Fibroblast of skin of left biceps (primary cell): ENCODE measurements around the gene SH3PXD2B.
"Not testable (repeated sequence)": the region's sequence is repeated elsewhere in the genome, so short reads cannot be mapped to it uniquely, and the experiment has no call there.

Experiments used
- DNase-seq, 2 experiments: peaks; one replicate each; pipeline ENCODE4 v3.0.0-alpha.2; 2013; ENCODE audit warnings: low read depth in 2 of 2

Gene SH3PXD2B

DNA sequence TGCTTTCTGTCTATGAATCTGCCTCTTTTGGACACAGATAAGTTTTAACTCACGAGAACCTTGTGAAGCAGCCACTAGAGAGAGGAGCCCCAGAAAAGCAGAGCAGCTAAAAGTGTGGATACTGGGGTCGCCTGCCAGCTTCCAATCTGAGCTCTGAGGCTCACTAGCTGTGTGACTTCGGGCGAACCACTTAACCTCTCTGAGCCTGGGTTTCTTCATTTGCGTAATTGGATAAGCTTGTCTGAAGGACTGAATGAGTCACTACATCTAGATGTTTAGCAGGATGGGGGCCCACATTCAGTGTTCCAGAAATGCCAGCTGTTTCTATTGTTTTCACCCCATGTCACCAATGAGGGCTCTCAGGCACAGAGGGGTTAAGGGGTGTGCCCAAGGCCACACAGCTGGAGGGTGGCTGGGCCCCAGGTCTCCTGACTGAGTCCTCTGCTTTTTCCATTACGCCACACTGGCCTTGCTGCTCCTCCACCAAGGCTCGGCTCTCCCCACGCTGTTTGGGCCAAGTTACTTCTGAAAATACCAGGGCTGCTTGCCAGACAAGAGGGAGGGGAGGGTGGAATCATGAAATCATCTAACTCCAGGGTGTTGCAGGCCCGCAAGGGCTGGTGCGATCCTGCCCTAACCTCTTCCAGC, 36.2 kb downstream of the SH3PXD2B start:
- DNase-seq, result peak; percentile 94

DNA sequence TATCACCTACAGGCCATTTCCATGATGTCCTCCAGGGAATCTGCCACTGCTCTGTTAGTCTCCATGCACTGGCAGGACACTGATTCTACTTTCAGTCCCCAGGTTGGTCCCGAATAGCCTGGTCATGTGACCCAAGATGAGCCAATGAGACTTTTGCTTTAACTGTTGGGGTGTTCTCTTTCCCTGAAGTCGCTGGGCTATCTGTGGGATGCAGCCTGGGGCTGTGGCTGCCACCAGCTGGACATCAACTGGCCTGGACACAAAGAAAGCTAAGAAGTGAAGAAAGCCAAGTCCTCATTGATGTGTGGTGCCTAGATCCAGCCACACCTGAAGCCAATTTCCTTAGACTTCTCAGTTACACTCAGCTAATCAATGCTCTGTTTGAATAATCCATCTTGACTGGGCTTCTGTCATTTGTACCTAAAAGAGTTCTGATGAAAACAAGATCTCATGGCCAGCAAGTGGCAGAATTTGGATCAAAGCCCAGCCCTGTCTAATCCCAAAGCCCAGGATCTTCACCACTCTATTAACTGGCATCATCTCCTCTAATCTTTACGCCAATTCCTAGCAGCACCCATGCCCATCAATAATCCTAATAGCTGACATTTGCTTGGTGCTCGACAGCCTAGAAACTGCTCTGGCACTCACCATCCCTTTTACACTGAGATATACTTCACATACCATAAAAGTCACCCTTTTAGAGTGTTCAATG, 37.0 kb downstream of the SH3PXD2B start:
- no peak for DNase-seq

DNA sequence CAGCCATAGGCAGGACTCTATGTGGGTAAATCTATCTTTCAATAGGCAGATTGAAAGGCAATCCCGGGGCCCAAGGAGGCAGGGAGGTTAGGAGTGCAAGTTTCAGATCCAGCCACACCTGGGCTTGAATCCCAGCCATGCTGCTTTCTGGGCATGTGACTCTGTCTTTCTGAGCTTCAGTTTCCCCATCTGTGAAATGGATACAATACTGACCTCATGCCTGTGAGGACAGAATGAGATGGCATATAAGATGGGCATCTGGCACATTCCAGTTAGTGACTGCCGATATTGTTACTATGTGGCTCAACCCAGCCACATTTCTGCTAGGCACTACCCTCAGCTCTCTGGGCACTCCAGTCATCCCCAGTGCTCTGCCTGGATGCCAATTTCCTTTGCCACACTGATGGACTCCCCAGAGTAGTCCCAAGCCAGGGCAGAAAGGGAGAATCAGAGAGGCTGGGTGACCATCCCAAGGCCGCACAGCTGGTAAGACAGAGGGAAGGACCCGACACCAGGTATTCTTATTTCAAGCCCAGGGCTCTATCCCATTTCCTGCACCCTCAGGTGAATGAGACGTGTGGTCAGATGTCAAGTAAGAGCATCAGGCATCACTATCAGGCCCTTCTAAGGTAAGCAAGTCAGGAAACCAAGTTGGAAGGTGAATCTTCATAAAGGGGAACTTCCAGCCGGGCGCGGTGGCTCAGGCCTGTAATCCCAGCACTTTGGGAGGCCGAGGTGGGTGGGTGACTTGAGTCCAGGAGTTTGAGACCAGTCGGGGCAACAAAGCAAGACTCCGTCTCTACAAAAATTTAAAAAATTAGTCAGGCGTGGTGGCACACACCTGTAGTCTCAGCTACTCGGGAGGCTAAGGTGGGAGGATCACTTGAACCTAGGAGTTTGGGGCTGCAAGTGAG, 38.7 kb downstream of the SH3PXD2B start:
- DNase-seq, result no peak

DNA sequence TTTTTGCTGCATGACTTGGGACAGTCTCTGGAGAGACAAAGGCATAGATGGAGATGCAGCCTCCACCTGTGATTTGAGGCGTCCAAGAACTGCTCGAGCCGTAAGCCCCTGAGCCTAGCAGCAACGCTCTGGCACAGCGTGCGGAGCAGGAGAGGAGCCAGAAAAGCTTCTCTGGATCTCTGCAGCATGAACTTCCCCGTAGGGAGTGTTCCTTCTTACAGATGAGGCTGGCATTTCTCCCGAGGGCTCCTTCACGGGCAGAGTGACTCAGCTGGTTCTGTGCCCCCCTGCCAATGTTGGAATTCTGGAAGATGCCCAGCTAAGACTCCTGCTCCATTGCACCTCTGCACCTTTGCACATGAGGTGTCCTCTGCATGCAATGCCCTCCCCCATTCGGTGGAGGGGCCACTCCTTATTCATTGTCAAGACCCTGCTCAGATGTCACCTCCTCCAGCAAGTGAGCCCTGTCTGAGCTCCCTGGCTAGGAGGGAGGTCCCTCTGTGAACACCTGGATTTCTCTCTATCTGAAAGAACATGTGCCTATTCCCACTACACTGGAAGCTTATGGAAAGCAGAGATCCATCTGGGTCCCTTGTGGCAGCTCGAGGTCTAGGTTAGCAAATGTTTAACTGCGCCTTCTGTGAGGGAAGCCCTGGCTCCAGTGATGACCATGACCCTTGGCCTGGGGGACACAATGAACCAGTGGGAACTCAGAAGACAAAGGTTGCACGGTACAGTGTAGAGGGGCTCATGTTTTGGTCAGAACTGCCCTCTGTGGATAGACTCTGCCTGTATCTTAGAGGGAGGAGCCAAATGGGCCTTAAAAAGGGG, 39.6 kb downstream of the SH3PXD2B start:
- DNase-seq, result no peak

DNA sequence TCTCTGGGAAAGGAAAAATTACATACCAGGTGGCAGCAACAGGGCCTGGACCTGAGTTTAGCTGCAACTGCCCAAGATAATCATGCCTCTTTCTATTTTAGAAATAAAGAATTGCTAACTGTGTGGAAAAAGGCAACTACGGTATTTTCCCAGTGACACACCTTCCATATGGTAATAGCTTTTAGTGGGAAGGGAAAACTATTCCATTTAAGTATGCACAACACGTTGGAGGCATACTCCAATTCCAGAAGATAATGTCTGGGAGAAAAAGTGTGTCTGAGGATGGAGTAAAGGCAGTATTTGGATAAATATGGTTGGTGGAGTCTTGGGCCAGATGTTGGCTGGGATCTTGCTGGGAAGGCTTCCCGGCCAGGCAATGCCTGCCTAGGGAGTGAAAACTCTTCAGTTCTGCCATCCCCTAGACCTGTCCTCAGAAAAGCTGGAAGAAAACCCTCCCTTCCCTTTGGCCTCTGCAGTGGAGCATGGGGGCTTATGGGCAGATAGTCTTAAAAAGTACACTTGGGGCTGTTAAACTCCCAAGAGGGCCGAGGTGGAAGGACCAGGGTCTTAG, 40.6 kb downstream of the SH3PXD2B start:
- no peak for DNase-seq

DNA sequence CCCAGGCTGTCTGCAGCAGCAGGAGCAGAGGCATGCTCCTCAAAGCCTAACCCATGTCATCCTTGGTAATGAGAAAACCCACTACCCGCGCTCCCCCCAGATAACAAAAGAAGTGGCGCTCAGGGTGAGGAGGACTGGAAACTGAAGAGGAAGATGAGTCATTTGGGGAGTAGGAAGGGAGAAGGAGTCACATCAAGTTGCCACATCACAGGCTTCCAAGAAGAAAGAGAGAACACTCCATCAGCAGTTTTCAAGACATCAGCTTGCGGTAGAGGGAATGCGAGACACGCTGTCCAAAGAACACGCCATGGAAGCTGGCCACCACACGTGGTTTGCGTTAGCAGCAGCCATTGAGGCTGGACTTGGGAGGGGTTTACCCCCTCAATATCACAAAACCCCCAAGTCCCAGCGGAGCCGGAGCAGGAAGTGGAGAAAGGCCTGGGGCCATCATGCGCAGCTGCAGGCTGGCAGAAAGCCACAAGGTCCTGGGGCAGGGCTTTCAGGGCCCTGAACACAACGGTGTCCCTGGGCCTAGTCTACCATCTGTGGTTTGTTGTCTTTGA, 41.5 kb downstream of the SH3PXD2B start:
- peak; percentile 98 to 99 for DNase-seq

DNA sequence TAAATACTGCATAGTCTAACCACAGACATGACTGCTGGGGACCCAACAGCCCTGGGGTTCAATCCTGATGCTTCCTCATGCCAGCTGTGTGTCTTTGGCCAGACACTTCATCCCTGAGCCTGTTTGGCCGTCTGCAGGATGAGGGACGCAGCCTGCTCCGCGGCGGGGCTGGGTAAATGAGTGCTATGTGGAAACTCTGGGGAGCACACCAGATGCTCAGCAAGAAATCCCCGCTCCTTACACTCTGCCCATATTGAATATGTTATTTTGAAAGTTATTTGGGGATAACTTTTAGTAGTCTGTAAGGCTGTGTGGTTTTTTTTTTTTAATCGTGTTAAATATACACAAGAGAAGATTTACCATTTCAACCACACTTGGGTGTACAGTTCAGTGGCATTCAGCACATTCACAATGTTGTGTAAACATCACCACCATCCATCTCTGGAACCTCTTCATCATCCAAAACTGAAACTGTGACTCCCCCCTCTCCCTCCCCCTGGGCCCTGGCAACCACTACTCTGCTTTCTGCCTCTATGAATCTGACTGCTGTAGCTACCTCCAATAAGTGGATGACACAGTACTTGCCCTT, 42.7 kb downstream of the SH3PXD2B start:
- DNase-seq, result peak in 1 of 2 experiments; percentile 40

DNA sequence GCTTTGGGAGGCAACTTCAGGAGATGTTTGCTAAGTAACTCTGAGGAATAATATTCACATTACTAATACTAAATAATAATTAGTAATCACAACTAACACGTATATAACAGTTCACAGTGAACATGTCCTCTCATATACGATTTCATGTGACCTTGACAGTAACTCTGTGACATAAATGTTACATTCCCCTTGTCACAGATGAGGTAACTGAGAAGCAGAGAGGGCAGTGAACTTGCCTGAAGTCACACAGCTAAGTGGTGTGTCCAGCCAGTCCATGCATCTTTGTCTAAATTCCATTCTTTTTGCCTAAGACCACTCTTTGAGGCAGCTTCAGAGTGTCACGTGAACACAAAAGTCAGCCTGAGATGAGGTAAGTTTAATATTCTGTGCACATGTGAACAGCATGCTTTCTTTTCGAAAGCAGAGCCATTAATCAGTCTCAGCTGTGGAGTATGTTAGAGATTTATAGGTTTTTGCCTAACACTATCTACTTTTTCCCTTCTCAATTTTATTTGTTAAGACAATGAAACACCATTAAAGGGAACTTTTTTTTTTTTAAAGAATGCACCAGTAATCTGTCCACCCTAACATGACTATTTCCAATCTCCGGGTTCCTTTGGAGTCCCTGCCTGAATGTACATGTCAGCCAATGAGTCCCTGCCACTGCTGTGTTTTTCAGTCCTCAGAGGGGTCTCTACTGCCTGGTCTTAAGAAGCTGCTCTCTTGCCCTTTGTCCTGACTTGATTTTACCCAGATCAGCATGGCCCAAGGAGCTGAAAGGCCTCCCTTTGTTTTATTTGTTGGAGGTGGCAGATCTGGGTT, 43.5 kb downstream of the SH3PXD2B start:
- peak; percentile 76 to 77 for DNase-seq

DNA sequence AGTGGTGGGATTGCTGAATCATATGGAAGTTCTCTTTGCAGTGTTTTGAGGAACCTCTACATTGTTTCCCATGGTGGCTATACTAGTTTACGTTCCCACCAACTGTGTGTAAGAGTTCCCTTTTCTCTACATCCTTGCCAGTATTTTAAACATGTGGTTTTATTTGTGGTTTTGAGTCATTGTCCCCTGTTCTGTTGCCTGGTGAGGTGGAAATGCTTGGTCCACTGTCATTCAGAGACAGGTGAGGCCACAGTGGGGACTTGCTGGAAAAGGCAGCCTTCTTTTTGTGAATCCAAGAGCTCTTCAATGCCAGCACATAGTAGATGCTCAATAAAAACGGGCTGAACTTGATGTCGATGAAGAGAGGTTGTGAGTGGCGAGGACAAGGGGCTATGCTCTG, 44.2 kb downstream of the SH3PXD2B start:
- DNase-seq, result no peak

DNA sequence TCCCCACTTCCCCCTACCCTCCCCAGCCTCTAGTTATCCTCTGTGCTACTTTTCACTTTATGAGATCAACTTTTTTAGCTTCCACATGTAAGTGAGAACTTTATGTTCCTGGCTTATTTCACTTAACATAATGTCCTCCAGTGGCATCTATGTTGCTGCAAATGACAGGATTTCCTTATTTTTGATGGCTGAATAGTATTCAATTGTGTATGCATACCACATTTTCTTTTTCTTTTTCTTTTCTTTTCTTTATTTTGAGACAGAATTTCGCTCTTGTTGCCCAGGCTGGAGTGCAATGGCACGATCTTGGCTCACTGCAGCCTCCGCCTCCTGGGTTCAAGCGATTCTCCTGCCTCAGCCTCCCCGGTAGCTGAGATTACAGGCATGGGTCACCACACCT, 44.8 kb downstream of the SH3PXD2B start:
- DNase-seq, result not testable (repeated sequence)

DNA sequence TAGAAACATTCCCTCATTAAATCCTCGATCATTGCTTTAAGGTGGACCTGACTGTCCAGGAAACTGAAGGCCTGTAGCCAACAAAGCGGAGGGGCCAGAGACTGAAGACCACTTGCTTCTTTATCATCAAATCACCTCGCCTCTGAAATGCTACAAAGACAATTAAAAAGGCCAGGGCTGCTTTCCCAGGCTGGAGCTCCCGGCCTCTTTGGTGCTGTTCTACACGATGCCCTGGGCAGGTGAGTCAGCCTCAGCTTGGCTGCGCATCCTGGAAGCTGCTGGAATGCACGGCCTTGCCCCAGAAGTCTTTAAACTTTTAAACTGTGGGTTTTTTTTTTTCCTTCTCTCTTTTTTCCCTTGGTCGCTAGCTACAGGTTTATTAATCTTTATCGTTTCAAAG, 46.5 kb downstream of the SH3PXD2B start:
- no peak for DNase-seq

DNA sequence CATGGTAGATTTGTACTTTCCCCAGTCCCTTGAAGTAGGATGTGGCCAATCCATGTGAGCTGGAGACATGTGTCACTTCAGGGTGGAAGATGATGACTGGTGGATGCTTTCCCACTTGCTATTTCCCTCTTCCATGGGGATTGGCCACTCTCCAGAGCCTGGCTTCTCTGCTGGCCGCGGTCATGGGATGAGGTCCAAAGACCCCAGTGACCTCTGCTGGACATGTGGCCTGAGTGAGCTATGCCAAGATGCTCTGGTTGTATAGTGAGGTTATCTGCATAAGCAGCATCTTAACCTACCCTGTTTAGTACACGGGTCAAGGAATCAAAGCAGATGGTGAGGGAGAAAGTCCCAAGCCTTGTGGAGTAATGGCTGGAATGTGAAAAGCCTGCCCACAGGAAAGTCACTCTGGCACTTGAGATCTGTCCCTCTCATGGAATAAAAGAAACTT, 47.1 kb downstream of the SH3PXD2B start:
- no peak for DNase-seq

DNA sequence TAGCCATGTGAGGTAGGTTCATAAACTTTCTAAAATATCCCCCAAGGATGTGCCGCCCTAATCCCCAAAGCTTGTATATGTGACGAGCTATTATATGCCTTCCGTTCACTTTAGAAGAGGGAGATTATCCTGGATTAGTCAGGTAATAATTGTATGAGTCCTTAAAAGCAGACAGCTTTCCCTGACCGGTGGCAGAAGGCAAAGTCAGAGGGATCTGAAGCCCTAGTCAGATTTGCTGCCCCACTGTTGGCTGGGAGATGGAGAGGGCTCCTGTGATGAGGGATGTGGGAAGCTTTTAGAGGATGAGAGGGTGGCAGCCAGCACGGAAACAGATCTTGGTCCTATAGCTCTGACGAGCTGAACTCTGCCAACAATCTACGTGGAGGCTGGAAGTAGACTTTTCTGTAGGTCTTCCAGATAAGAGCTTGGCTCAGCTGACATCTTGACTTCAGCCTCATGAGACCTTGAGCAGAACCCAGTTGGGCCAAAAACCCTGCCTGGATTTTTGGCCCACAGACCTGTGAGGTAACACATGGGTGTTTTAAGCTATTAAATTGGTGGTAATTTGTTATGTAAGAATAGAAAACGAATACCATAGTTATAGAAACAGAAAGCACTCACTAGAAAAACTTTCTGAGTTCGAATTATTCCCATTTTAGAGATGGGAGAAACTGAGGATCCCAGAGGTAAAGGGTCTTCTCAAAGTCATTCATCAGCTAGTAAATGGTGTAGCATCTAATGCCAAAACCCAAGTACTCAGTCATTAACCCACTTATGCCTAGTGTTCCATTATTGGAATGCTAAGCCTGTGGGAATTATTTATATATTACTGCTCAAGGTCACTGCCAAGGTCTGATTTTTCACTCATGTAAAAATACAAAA, 48.9 kb downstream of the SH3PXD2B start:
- DNase-seq, result no peak

DNA sequence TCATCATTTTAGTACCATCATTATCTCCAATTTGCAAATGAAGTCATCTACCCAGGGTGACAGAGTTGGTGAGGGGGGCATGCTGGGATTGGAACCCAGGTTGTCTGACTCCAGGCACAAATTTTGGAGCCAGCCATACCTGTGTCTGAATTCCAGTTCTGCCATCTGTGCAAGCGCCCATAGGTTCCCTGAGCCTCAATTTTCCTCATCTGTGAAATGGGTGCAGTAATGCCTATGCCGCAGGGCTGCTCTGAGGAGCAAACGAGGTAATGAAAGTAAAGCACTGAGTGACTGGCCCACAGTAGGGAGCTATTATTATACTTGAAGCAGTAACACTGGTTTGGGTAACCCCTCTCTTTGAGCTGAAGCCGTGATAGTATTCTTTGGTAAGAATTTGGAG, 49.6 kb downstream of the SH3PXD2B start:
- DNase-seq, result no peak

DNA sequence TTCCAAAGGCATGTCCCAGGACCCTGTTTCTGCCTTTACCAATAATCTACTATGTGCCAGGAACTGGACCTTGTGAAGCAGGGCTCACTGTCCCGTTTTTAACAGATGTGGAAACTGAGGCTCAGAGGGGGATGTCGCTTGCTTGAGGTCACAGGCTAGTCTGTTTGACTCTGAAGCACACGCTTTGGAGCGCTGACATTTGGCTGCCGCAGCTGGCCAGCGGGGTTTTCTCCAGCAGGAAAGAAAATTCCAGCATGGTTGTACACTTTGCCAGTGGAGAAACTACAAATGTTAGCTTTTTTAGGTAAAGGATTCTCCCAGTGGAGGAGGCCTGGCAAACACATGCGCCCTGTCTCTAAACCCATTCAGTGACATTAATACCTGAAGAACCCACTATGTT, 50.5 kb downstream of the SH3PXD2B start:
- no peak for DNase-seq

DNA sequence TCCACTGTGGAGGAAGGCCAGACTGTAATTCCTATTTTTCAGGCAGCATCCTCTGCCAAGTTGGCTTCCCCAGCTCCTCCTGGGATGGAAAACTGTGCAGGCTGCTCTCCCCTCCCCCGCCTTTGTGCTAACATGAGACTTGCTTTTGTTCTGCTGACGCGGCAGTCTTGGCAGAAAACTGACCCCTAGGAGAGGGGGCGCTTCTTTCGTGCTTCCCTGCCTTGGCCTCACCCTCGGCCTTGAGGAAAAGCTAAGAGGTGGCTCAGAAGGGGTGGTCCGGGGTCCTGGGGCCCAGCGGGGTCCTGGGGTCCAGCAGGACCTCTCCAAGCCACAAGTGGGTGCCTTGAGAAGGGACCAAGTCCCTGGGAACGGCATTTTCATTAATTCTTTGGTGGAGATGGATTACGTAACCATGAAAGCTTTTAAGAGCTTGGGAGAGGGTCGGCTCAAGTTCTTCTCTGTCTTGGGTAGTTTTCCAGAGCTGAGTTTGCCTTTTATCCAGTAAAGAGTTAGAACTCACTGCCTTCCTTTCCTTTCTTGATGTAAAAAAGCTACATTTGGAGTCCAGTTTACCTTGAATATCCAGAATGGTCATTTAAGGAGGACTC, 51.0 kb downstream of the SH3PXD2B start:
- peak; percentile 60 to 64 for DNase-seq

DNA sequence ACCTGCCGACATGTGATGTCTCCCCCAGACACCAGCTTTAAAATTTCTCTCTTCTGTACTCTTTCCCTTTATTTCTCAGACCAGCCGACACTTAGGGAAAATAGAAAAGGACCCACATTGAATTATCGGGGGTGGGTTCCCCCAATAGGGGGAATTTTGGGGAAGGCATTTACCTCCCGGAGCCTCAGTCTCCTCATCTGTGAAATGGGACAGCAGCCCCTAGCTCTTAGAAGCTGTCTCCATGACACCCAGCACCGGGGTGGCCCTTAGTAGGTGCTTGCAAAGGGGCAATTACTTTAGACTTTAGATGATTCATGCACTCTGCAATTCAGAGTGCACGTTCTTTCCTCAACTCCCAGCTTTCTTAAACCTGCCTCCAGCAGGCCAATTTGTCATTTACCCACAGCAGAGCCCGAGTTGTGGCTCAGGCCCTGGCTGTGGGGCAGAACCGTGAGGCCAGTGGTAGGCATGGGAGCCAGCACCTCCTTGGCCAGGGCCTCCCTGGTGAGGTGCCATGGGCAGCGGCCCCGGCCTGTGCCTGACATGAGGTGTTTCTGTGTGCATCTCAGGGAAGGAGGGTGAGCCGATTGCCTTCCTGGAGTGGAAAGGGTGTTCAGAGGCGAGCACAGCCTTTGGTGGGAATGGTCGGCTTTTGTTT, 51.7 kb downstream of the SH3PXD2B start:
- DNase-seq, result no peak

DNA sequence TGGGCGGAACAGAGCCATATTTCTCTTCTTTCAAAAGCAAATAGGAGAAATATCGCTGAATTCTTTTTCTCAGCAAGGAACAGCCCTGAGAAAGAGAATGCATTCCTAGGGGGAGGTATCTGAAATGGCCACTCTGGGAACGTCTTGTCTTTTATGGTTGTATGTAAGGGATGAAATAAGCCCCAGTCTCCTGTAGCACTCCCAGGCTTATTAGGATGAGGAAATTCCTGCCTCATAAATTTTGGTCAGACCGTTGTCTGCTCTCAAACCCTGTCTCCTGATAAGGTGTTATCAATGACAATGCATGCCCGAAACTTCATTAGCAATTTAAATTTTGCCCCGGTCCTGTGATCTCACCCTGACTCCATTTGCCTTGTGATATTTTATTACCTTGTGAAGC, 52.3 kb downstream of the SH3PXD2B start:
- not testable (repeated sequence) for DNase-seq
